OCI-LY1 (cell line): ENCODE measurements around the gene DOK7.

Experiments
- H2AFZ ChIP-seq: fragments of 200-600 bp; sonication (generic), shearing (Covaris generic); 2 replicates; pipeline ENCODE4 v1.6.0; 2014; ENCODE audit warnings: antibody characterized with exemption, mild to moderate bottlenecking, low read length
- H3F3A ChIP-seq: fragments of 200-600 bp; sonication (generic), shearing (Covaris generic); 2 replicates; pipeline ENCODE4 v1.6.0; 2014; ENCODE audit warnings: mild to moderate bottlenecking, antibody characterized with exemption, low read length, moderate library complexity; ENCODE audit not compliant: insufficient read depth
- H3K27ac ChIP-seq: fragments of 200-600 bp; sonication (generic); 2 replicates; pipeline ENCODE4 v1.5.1; 2014; ENCODE audit warnings: low read length, mixed run types, mild to moderate bottlenecking, low read depth; ENCODE audit not compliant: poor library complexity, severe bottlenecking
- H3K27me3 ChIP-seq: fragments of 200-600 bp; sonication (generic); 2 replicates; pipeline ENCODE4 v1.6.0; 2014; ENCODE audit warnings: antibody characterized with exemption, mild to moderate bottlenecking, low read length, moderate library complexity; ENCODE audit not compliant: insufficient read depth
- H3K36me3 ChIP-seq: fragments of 200-600 bp; sonication (generic); 2 replicates; pipeline ENCODE4 v1.6.1; 2014; ENCODE audit warnings: mild to moderate bottlenecking, antibody characterized with exemption, low read length, moderate library complexity, mixed read lengths; ENCODE audit not compliant: insufficient read depth
- H3K4me1 ChIP-seq: fragments of 200-600 bp; sonication (generic); 2 replicates; pipeline ENCODE4 v1.5.1; 2014; ENCODE audit warnings: mild to moderate bottlenecking, low read length, moderate library complexity; ENCODE audit not compliant: insufficient read depth, severe bottlenecking
- H3K4me2 ChIP-seq: fragments of 200-600 bp; sonication (generic), shearing (Covaris generic); 2 replicates; pipeline ENCODE4 v1.6.1; 2014; ENCODE audit warnings: low read length
- H3K4me3 ChIP-seq: fragments of 200-600 bp; sonication (generic); 2 replicates; pipeline ENCODE4 v1.5.1; 2014; ENCODE audit warnings: low read length, low read depth, mild to moderate bottlenecking, mixed read lengths; ENCODE audit not compliant: poor library complexity, severe bottlenecking
- H3K79me2 ChIP-seq: fragments of 200-600 bp; shearing (Covaris generic); 2 replicates; pipeline ENCODE4 v1.6.1; 2016; ENCODE audit warnings: mixed run types, low read length, mixed read lengths; ENCODE audit not compliant: insufficient read depth
- H3K9ac ChIP-seq: fragments of 200-600 bp; sonication (generic), shearing (Covaris generic); 2 replicates; pipeline ENCODE4 v1.6.1; 2014; ENCODE audit warnings: mild to moderate bottlenecking, low read length, mixed read lengths
- H3K9me2 ChIP-seq: fragments of 200-600 bp; sonication (generic), shearing (Covaris generic); 2 replicates; pipeline ENCODE4 v1.6.1; 2014; ENCODE audit warnings: low read depth, mild to moderate bottlenecking, low read length, mixed read lengths
- H3K9me3 ChIP-seq: fragments of 200-600 bp; shearing (Covaris generic); 2 replicates; pipeline ENCODE4 v1.6.1; 2014; ENCODE audit warnings: low read length, mixed read lengths
- H4K20me1 ChIP-seq: fragments of 200-600 bp; sonication (generic), shearing (Covaris generic); 2 replicates; pipeline ENCODE4 v1.6.0; 2016; ENCODE audit warnings: mild to moderate bottlenecking, low read length; ENCODE audit not compliant: insufficient read depth
- CTCF ChIP-seq: fragments of 200-600 bp; sonication (generic), shearing (Covaris generic); IDR thresholded peaks from 2 replicates; pipeline ENCODE4 v1.5.1; 2017; ENCODE audit warnings: mild to moderate bottlenecking, antibody characterized with exemption, low read length, moderate library complexity, mixed read lengths
- EZH2 ChIP-seq: fragments of 200-600 bp; sonication (generic), shearing (Covaris generic); IDR thresholded peaks from 2 replicates; pipeline ENCODE4 v1.8.0; 2017; ENCODE audit warnings: borderline replicate concordance, mixed run types, mild to moderate bottlenecking, antibody characterized with exemption, low read length, moderate library complexity, mixed read lengths

DOK7 gene

DNA sequence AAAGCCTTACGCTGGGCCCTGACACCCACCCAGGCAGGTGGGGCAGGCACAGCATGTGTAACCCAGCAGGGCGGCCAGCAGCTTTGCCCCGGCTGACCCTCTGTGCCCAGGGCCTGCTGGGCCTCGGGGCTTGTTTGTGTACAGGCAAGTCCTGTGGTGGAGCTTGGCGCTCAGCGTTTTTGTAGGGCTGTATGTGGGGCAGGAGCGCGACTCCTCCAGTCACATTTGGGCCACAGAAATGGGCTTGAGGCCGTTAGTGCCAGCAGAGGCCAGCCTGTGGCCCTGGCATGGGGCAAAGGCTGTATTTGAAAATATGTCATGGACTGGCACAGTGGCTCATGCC is 36.0 kb upstream of the DOK7 start:
- H3K9me2 ChIP-seq: no peaks in the 10 kb centered on the region
- no peaks in the 10 kb centered on the region for H3K27me3 ChIP-seq
- no peak overlapping the region for H3K4me2 ChIP-seq
- H3F3A ChIP-seq: no peaks in the 10 kb centered on the region
- no peak overlapping the region for H3K4me3 ChIP-seq
- TF ChIP-seq CTCF (no peak), EZH2 (no peak)
- no peak overlapping the region for H3K27ac ChIP-seq
- no peaks in the 10 kb centered on the region for H3K79me2 ChIP-seq
- no peaks in the 10 kb centered on the region for H4K20me1 ChIP-seq
- H3K9me3 ChIP-seq: no peaks in the 10 kb centered on the region
- H3K4me1 ChIP-seq: no peaks in the 10 kb centered on the region
- no peak overlapping the region for H2AFZ ChIP-seq
- no peak overlapping the region for H3K9ac ChIP-seq
- H3K36me3 ChIP-seq: no peaks in the 10 kb centered on the region

- no peak for TF ChIP-seq EZH2
- Histone ChIP-seq H3K9me2 (no peaks in the 10 kb centered on the region), H2AFZ (no peak overlapping the region), H3K4me3 (no peak overlapping the region), H3K4me2 (no peak overlapping the region), H3K4me1 (no peaks in the 10 kb centered on the region), H3K27me3 (no peaks in the 10 kb centered on the region), H3F3A (no peaks in the 10 kb centered on the region), H3K27ac (no peak overlapping the region), H3K9ac (no peak overlapping the region), H4K20me1 (no peaks in the 10 kb centered on the region), H3K79me2 (no peaks in the 10 kb centered on the region), H3K36me3 (no peaks in the 10 kb centered on the region), H3K9me3 (no peaks in the 10 kb centered on the region)
Measured at GRCh38 chr4:3427706-3428446, 35.2 kb upstream of the DOK7 start.

DNA sequence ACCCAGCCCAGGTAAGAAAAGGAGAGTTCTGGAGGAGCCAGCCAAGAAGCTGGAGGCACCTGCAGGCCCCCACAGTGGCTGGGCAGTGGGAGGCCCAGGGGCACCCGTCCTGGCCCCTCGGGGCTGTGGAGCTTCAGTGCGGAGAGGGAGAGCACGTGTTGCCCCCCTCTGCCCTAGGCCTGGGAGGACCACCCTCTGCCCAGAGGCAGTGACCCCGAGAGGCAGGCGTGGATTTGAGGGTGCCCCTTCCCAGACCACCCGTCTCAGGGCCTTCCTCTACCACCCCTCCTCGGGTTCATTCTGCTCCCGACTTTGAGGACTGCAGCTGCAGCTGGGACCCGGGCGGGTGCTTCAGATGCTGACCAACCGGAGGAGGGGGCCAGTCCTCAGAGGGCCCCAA is 33.5 kb upstream of the DOK7 start:
- Histone ChIP-seq H3K4me1 (no peaks in the 10 kb centered on the region), H3K4me3 (no peak overlapping the region), H2AFZ (no peak overlapping the region), H3K9me2 (no peaks in the 10 kb centered on the region), H3F3A (no peaks in the 10 kb centered on the region), H3K4me2 (no peak overlapping the region), H3K36me3 (no peaks in the 10 kb centered on the region), H3K27me3 (no peaks in the 10 kb centered on the region), H3K27ac (no peak overlapping the region), H3K9ac (no peak overlapping the region), H4K20me1 (no peaks in the 10 kb centered on the region), H3K79me2 (no peaks in the 10 kb centered on the region), H3K9me3 (no peaks in the 10 kb centered on the region)
- TF ChIP-seq EZH2 (no peak), CTCF (no peak)

- Histone ChIP-seq H3K4me1 (no peaks in the 10 kb centered on the region), H3F3A (no peaks in the 10 kb centered on the region), H3K27ac (no peak overlapping the region), H3K9ac (no peak overlapping the region), H3K4me2 (no peak overlapping the region), H3K79me2 (no peaks in the 10 kb centered on the region), H2AFZ (no peak overlapping the region), H4K20me1 (no peaks in the 10 kb centered on the region), H3K27me3 (no peaks in the 10 kb centered on the region), H3K9me2 (no peaks in the 10 kb centered on the region), H3K4me3 (no peak overlapping the region), H3K36me3 (no peaks in the 10 kb centered on the region), H3K9me3 (no peaks in the 10 kb centered on the region)
- TF ChIP-seq EZH2 (no peak), CTCF (no peak)
Measured at GRCh38 chr4:3430524-3430923, 32.6 kb upstream of the DOK7 start.
